Hepatocyte (in vitro differentiated cells): Measurements from ENCODE around the gene NKD1.

Source experiments
- CTCF ChIP-seq: fragments of 200-600 bp; sonication (generic); IDR thresholded peaks from 2 replicates; pipeline ENCODE4 v1.5.1; 2016; ENCODE audit warnings: antibody characterized with exemption, mild to moderate bottlenecking; ENCODE audit not compliant: poor library complexity
- EZH2 ChIP-seq: fragments of 200-600 bp; sonication (generic); IDR thresholded peaks from 2 replicates; pipeline ENCODE4 v1.6.1; 2016; ENCODE audit warnings: antibody characterized with exemption, mild to moderate bottlenecking, borderline replicate concordance
- EZH2phosphoT487 ChIP-seq: fragments of 200-600 bp; sonication (generic); IDR thresholded peaks from one replicate; pipeline ENCODE4 v1.6.1; 2018; ENCODE audit warnings: antibody characterized with exemption, mild to moderate bottlenecking, low read depth, moderate library complexity; ENCODE audit not compliant: unreplicated experiment, severe bottlenecking

GRCh38 chr16:50553182-50553710, 5.0 kb downstream of the NKD1 start:
- TF ChIP-seq CTCF (no peak), EZH2 (no peak), EZH2phosphoT487 (no peak)
